Adrenal gland (tissue), 5 donors: ENCODE measurements around the gene ZDHHC14.

Experiments used
- CTCF ChIP-seq, 6 experiments: fragments of 450-650 bp in 4 of 6; fragments of 200-600 bp in 2 of 6; sonication (generic) in 1 of 6; IDR thresholded peaks; 1 replicate in 5 of 6; 2 replicates in 1 of 6; pipeline versions ENCODE4 v1.5.1 to v1.8.0; 2016 to 2021; ENCODE audit warnings: antibody characterized with exemption in 6 of 6, mild to moderate bottlenecking in 2 of 6, moderate library complexity in 1 of 6
- POLR2A ChIP-seq, 2 donors: fragments of 450-650 bp; IDR thresholded peaks; one replicate each; pipeline ENCODE4 v1.6.1; 2017; ENCODE audit warnings: antibody characterized with exemption in 2 of 2, mild to moderate bottlenecking in 2 of 2, moderate library complexity in 1 of 2
- donor health status: DM: no; HTN: no; CAD: no.

- no peak for TF ChIP-seq POLR2A (IDR thresholded peaks at IDR 0.05)
- TF ChIP-seq CTCF (IDR thresholded peaks at IDR 0.05), result no peak
Observed at GRCh38 chr6:157436944-157437336, 56.0 kb downstream of the ZDHHC14 start.
